ENCODE data around the gene ERGIC1.
A peak's percentile ranks its signal among the peaks of the same experiment; 100 is the strongest.

The ERGIC1 gene

GRCh38 chr5:172845154-172845553 lies 11.1 kb downstream of the ERGIC1 start:
- Histone ChIP-seq H3K79me2 (ENCODE audit: insufficient read depth, low read length) (peaks cover 100% of the 10 kb centered on the region), H3K9me3 (ENCODE audit: insufficient read depth, low read depth, low read length) (no peaks in the 10 kb centered on the region), H3K9ac (ENCODE audit: low read depth, low read length, poor library complexity, severe bottlenecking) (peak overlapping the region; percentile 64), H3K9me2 (replicated peaks; ENCODE audit: low read depth, low read length) (no peaks in the 10 kb centered on the region), H3K27me3 (ENCODE audit: insufficient read depth, low read length, poor library complexity, severe bottlenecking) (no peaks in the 10 kb centered on the region), H3F3A (ENCODE audit: low read depth) (no peaks in the 10 kb centered on the region), H4K20me1 (ENCODE audit: insufficient read depth, low read length, poor library complexity, severe bottlenecking) (peaks cover 47% of the 10 kb centered on the region), H3K4me2 (ENCODE audit: low read depth, low read length, poor library complexity, severe bottlenecking) (peak overlapping the region; percentile 81), H3K4me3 (ENCODE audit: low read length, poor library complexity, severe bottlenecking) (peak overlapping the region; percentile 60), H3K36me3 (ENCODE audit: insufficient read depth, low read length) (peaks cover 7% of the 10 kb centered on the region; the same call in 1 of the 2 replicates), H2AFZ (ENCODE audit: low read length) (no peak overlapping the region), H3K4me1 (ENCODE audit: insufficient read depth, low read length, poor library complexity, severe bottlenecking) (peaks cover 66% of the 10 kb centered on the region)
- no peak for TF ChIP-seq CTCF (conservative IDR thresholded peaks at IDR 0.05; ENCODE audit: low read length)
- TF ChIP-seq EZH2phosphoT487 (IDR thresholded peaks at IDR 0.05; ENCODE audit: borderline replicate concordance) = no peak

- no peaks in the 10 kb centered on the region for H3K9me3 ChIP-seq (ENCODE audit: insufficient read depth, low read depth, low read length)
- TF ChIP-seq EZH2phosphoT487 (IDR thresholded peaks at IDR 0.05; ENCODE audit: borderline replicate concordance) = no peak
- no peak for TF ChIP-seq CTCF (conservative IDR thresholded peaks at IDR 0.05; ENCODE audit: low read length)
- peak overlapping the region; percentile 81 for H3K4me2 ChIP-seq (ENCODE audit: low read depth, low read length, poor library complexity, severe bottlenecking)
- no peaks in the 10 kb centered on the region for H3K9me2 ChIP-seq (replicated peaks; ENCODE audit: low read depth, low read length)
- H3K79me2 ChIP-seq (ENCODE audit: insufficient read depth, low read length) = peaks cover 100% of the 10 kb centered on the region
- peaks cover 62% of the 10 kb centered on the region for H3K4me1 ChIP-seq (ENCODE audit: insufficient read depth, low read length, poor library complexity, severe bottlenecking)
- H3K36me3 ChIP-seq (ENCODE audit: insufficient read depth, low read length) = peaks cover 7% of the 10 kb centered on the region; the same call in 1 of the 2 replicates
- H4K20me1 ChIP-seq (ENCODE audit: insufficient read depth, low read length, poor library complexity, severe bottlenecking) = peaks cover 48% of the 10 kb centered on the region
- H3K27me3 ChIP-seq (ENCODE audit: insufficient read depth, low read length, poor library complexity, severe bottlenecking) = no peaks in the 10 kb centered on the region
- H3K9ac ChIP-seq (ENCODE audit: low read depth, low read length, poor library complexity, severe bottlenecking) = no peak overlapping the region
- peak overlapping the region; percentile 60 for H3K4me3 ChIP-seq (ENCODE audit: low read length, poor library complexity, severe bottlenecking)
- H2AFZ ChIP-seq (ENCODE audit: low read length) = no peak overlapping the region
- H3F3A ChIP-seq (ENCODE audit: low read depth) = no peaks in the 10 kb centered on the region
These were observed 11.5 kb downstream of the ERGIC1 start for GRCh38 chr5:172845576-172845975.

- TF ChIP-seq EZH2phosphoT487 (IDR thresholded peaks at IDR 0.05; ENCODE audit: borderline replicate concordance) (no peak), CTCF (conservative IDR thresholded peaks at IDR 0.05; ENCODE audit: low read length) (no peak)
- Histone ChIP-seq H3F3A (ENCODE audit: low read depth) (no peaks in the 10 kb centered on the region), H3K36me3 (ENCODE audit: insufficient read depth, low read length) (peaks cover 7% of the 10 kb centered on the region; the same call in 1 of the 2 replicates), H3K9me2 (replicated peaks; ENCODE audit: low read depth, low read length) (no peaks in the 10 kb centered on the region), H4K20me1 (ENCODE audit: insufficient read depth, low read length, poor library complexity, severe bottlenecking) (peaks cover 51% of the 10 kb centered on the region), H3K79me2 (ENCODE audit: insufficient read depth, low read length) (peaks cover 100% of the 10 kb centered on the region), H3K27me3 (ENCODE audit: insufficient read depth, low read length, poor library complexity, severe bottlenecking) (no peaks in the 10 kb centered on the region), H2AFZ (ENCODE audit: low read length) (no peak overlapping the region), H3K4me1 (ENCODE audit: insufficient read depth, low read length, poor library complexity, severe bottlenecking) (peaks cover 58% of the 10 kb centered on the region), H3K9me3 (ENCODE audit: insufficient read depth, low read depth, low read length) (no peaks in the 10 kb centered on the region), H3K4me2 (ENCODE audit: low read depth, low read length, poor library complexity, severe bottlenecking) (peak overlapping the region; percentile 81), H3K9ac (ENCODE audit: low read depth, low read length, poor library complexity, severe bottlenecking) (peak overlapping the region; percentile 22), H3K4me3 (ENCODE audit: low read length, poor library complexity, severe bottlenecking) (no peak overlapping the region)
These were observed 12.2 kb downstream of the ERGIC1 start for GRCh38 chr5:172846249-172846648.
